Kidney epithelial cell (primary cell): Measurements from ENCODE around the gene NDUFB3. TPM values are rescaled to one million over a fixed set of nuclear protein-coding genes. Genes with fewer than 3 reads are reported as not detected.

Experiments
- DNase-seq: peaks from one replicate; pipeline ENCODE4 v3.0.0-alpha.2; 2010; ENCODE audit warnings: low read depth
- H3K27me3 ChIP-seq: 2 replicates; pipeline ENCODE4 v1.6.0; 2011; ENCODE audit warnings: low read length; ENCODE audit not compliant: control insufficient read depth, insufficient read depth
- H3K36me3 ChIP-seq: 2 replicates; pipeline ENCODE4 v1.5.1; 2011; ENCODE audit warnings: low read length; ENCODE audit not compliant: control insufficient read depth, insufficient read depth
- H3K4me3 ChIP-seq: 2 replicates; pipeline ENCODE4 v1.5.1; 2011; ENCODE audit warnings: low read depth, mild to moderate bottlenecking, control low read depth, low read length
- total RNA-seq: library from RNA; depleted of rRNA; stranded (reverse); fragments of >200 nt; gene quantifications from 2 replicates; pipeline ENCODE4 v1.2.3, GENCODE V29; 2015
- TF ChIP-seq, protein P1 (sequence below): IDR thresholded peaks from 2 replicates; pipeline ENCODE4 v1.5.1; 2011; ENCODE audit warnings: mild to moderate bottlenecking, moderate library complexity, low read length, control low read depth, inconsistent platforms; ENCODE audit not compliant: insufficient read depth, poor library complexity, severe bottlenecking

NDUFB3 gene
- total RNA-seq, 1 donor from 2014 or later = 59.0 TPM

GRCh38 chr2:201074996-201075395, 3.2 kb downstream of the NDUFB3 start:
- no peak for DNase-seq
- no peak overlapping the region for H3K4me3 ChIP-seq
- no peaks in the 10 kb centered on the region for H3K27me3 ChIP-seq
- TF ChIP-seq, protein P1, sequence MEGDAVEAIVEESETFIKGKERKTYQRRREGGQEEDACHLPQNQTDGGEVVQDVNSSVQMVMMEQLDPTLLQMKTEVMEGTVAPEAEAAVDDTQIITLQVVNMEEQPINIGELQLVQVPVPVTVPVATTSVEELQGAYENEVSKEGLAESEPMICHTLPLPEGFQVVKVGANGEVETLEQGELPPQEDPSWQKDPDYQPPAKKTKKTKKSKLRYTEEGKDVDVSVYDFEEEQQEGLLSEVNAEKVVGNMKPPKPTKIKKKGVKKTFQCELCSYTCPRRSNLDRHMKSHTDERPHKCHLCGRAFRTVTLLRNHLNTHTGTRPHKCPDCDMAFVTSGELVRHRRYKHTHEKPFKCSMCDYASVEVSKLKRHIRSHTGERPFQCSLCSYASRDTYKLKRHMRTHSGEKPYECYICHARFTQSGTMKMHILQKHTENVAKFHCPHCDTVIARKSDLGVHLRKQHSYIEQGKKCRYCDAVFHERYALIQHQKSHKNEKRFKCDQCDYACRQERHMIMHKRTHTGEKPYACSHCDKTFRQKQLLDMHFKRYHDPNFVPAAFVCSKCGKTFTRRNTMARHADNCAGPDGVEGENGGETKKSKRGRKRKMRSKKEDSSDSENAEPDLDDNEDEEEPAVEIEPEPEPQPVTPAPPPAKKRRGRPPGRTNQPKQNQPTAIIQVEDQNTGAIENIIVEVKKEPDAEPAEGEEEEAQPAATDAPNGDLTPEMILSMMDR = no peak
- H3K36me3 ChIP-seq = no peaks in the 10 kb centered on the region

- no peak for DNase-seq
- no peaks in the 10 kb centered on the region for H3K27me3 ChIP-seq
- TF ChIP-seq, protein P1 = no peak
- H3K36me3 ChIP-seq = no peaks in the 10 kb centered on the region
- no peak overlapping the region for H3K4me3 ChIP-seq
Measured at GRCh38 chr2:201084863-201085262, 13.1 kb downstream of the NDUFB3 start.

- Histone ChIP-seq H3K4me3 (no peak overlapping the region), H3K27me3 (no peaks in the 10 kb centered on the region), H3K36me3 (no peaks in the 10 kb centered on the region)
- TF ChIP-seq, protein P1 = no peak
- no peak for DNase-seq
Measured at GRCh38 chr2:201090574-201090973, 18.8 kb downstream of the NDUFB3 start.

GRCh38 chr2:201093573-201093972, 21.8 kb downstream of the NDUFB3 start:
- H3K4me3 ChIP-seq = no peak overlapping the region
- H3K36me3 ChIP-seq = no peaks in the 10 kb centered on the region
- no peak for DNase-seq
- H3K27me3 ChIP-seq = no peaks in the 10 kb centered on the region
- TF ChIP-seq, protein P1 = no peak

DNA sequence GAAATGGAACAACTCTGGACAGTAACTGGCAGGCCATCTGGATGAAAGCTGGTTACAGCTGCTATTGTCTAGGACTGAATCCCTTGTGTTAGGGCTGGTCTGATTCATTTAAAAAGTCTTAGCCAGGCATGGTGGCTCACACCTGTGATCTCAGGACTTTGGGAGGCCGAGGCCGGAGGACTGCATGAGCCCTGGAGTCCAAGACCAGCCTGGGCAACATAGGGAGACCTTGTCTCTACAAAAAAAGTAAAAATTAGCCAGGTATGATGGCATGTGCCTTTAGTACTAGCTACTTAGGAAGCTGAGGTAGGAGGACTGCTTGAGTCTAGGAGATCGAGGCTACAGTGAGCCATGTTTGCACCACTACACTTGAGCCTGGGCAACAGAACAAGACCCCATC, 28.7 kb downstream of the NDUFB3 start:
- TF ChIP-seq, protein P1 = no peak
- no peaks in the 10 kb centered on the region for H3K36me3 ChIP-seq
- no peak for DNase-seq
- H3K27me3 ChIP-seq = no peaks in the 10 kb centered on the region
- no peak overlapping the region for H3K4me3 ChIP-seq

GRCh38 chr2:201105759-201106158, 34.0 kb downstream of the NDUFB3 start:
- no peak for DNase-seq
- no peaks in the 10 kb centered on the region for H3K36me3 ChIP-seq
- no peak overlapping the region for H3K4me3 ChIP-seq
- no peaks in the 10 kb centered on the region for H3K27me3 ChIP-seq
- TF ChIP-seq, protein P1 = no peak
